Progenitor cell of endocrine pancreas (in vitro differentiated cells): ENCODE measurements around the gene ICAM5. TPM values are rescaled to one million over a fixed set of nuclear protein-coding genes. Genes with fewer than 3 reads are reported as not detected.
A peak's percentile ranks its signal among the peaks of the same experiment; 100 is the strongest.
"Not testable (repeated sequence)": the region's sequence is repeated elsewhere in the genome, so short reads cannot be mapped to it uniquely, and the experiment has no call there.

Experiments used
- DNase-seq: peaks from one replicate; pipeline ENCODE4 v3.0.0; 2021; ENCODE audit warnings: low spot score; ENCODE audit not compliant: unreplicated experiment
- H3K27ac Mint-ChIP-seq: 2 replicates; pipeline ENCODE4 v1.8.0; 2021; ENCODE audit warnings: mild to moderate bottlenecking, moderate library complexity, mixed read lengths
- H3K27me3 Mint-ChIP-seq: 2 replicates; pipeline ENCODE4 v1.8.0; 2021; ENCODE audit warnings: mixed read lengths
- H3K36me3 Mint-ChIP-seq: 2 replicates; pipeline ENCODE4 v1.8.0; 2022; ENCODE audit warnings: mixed read lengths; ENCODE audit not compliant: insufficient read depth
- H3K4me1 Mint-ChIP-seq: 2 replicates; pipeline ENCODE4 v1.8.0; 2021; ENCODE audit warnings: low read depth, mixed read lengths
- H3K4me3 Mint-ChIP-seq: 2 replicates; pipeline ENCODE4 v1.8.0; 2021; ENCODE audit warnings: low read depth, mild to moderate bottlenecking, moderate library complexity, mixed read lengths
- H3K9me3 Mint-ChIP-seq: 2 replicates; pipeline ENCODE4 v1.8.0; 2021; ENCODE audit warnings: low read depth, mixed read lengths
- total RNA-seq: library from RNA; stranded (reverse); gene quantifications from 2 replicates; pipeline ENCODE4 v1.2.1, GENCODE V29; 2021
- TF ChIP-seq, protein P1 (sequence below): fragments of 200-600 bp; sonication (generic); IDR thresholded peaks from one replicate; pipeline ENCODE4 v1.5.0; 2021; ENCODE audit warnings: antibody characterized with exemption, mild to moderate bottlenecking; ENCODE audit not compliant: unreplicated experiment

The ICAM5 gene
- total RNA-seq, 1 donor from 2014 or later: not detected

DNA sequence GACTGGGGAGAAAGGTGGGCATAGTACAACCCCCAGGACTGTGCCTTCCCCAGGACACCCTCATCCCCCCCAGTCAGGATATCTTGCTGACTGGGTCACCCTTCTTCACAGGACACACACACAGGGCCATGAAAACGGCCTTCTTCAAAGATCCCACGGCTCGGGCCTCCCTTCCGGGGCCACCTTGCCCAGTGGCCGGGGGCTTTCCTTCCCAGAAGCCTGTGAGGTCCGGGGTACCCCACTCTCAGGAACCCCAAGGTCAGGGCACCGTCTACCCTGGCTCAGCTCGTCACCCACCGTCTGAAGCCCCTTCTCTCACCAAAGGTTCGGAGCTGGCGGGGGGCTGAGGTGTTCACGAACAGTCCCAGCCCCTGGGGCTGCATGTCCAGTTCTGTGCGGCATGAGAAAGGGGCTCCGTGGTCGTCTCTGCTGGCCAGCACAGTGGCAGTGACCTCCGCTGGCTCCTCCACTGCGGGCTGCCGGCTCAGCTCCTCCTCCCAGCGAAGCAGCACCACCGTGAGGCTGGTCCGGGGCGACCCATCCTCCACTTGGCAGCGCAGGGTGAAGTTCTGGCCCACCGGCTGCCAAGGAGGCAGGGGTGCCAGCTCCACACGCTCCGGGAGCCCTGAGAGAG lies 45.7 kb downstream of the ICAM5 start:
- no peaks in the 10 kb centered on the region for H3K36me3 Mint-ChIP-seq
- H3K9me3 Mint-ChIP-seq: no peaks in the 10 kb centered on the region
- no peak for DNase-seq
- H3K4me3 Mint-ChIP-seq: peak overlapping the region; percentile 96
- H3K4me1 Mint-ChIP-seq: peaks cover 12% of the 10 kb centered on the region
- H3K27me3 Mint-ChIP-seq: peaks cover 7% of the 10 kb centered on the region
- TF ChIP-seq, protein P1, sequence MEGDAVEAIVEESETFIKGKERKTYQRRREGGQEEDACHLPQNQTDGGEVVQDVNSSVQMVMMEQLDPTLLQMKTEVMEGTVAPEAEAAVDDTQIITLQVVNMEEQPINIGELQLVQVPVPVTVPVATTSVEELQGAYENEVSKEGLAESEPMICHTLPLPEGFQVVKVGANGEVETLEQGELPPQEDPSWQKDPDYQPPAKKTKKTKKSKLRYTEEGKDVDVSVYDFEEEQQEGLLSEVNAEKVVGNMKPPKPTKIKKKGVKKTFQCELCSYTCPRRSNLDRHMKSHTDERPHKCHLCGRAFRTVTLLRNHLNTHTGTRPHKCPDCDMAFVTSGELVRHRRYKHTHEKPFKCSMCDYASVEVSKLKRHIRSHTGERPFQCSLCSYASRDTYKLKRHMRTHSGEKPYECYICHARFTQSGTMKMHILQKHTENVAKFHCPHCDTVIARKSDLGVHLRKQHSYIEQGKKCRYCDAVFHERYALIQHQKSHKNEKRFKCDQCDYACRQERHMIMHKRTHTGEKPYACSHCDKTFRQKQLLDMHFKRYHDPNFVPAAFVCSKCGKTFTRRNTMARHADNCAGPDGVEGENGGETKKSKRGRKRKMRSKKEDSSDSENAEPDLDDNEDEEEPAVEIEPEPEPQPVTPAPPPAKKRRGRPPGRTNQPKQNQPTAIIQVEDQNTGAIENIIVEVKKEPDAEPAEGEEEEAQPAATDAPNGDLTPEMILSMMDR: no peak
- H3K27ac Mint-ChIP-seq: no peak overlapping the region

DNA sequence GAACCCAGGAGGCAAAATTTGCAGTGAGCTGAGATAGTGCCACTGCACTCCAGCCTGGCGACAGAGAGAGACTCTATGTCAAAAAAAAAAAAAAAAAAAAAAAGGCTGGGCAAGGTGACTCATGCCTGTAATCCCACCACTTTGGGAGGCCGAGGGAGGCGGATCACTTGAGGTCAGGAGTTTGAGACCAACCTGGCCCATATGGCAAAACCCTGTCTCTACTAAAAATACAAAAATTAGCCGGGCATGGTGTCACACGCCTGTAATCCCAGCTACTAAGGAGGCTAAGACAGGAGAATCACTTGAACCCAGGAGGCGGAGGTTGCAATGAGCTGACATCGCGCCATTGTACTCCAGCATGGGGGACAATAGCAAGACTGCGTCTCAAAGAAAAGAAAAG lies 47.0 kb downstream of the ICAM5 start:
- not testable (repeated sequence) for H3K9me3 Mint-ChIP-seq, H3K27ac Mint-ChIP-seq, H3K36me3 Mint-ChIP-seq, H3K27me3 Mint-ChIP-seq, DNase-seq, H3K4me3 Mint-ChIP-seq
- peaks cover 12% of the 10 kb centered on the region for H3K4me1 Mint-ChIP-seq

DNA sequence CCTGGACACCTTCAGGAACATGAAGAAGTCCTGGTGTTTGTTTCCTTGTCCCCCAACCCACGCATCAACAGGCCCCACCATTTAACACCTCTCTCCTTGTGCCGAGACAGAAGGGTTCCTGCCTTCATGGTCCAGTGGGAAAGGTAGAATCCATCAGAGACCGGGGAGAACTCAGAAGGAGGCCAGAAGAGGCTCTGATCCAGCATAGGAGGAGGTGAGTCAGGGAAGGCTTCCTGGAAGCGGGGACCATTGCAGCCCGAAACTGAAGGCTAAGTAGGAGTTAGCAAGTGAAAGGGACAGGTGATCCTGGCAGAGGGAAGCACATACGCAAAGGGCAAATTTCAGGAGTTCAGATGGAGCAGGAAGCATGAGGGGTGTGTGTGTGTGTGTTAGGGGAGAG lies 49.2 kb downstream of the ICAM5 start:
- Mint-ChIP-seq H3K36me3 (no peaks in the 10 kb centered on the region), H3K9me3 (no peaks in the 10 kb centered on the region), H3K27me3 (peaks cover 7% of the 10 kb centered on the region), H3K27ac (no peak overlapping the region), H3K4me1 (peaks cover 2% of the 10 kb centered on the region), H3K4me3 (no peak overlapping the region)
- TF ChIP-seq, protein P1: no peak
- no peak for DNase-seq

DNA sequence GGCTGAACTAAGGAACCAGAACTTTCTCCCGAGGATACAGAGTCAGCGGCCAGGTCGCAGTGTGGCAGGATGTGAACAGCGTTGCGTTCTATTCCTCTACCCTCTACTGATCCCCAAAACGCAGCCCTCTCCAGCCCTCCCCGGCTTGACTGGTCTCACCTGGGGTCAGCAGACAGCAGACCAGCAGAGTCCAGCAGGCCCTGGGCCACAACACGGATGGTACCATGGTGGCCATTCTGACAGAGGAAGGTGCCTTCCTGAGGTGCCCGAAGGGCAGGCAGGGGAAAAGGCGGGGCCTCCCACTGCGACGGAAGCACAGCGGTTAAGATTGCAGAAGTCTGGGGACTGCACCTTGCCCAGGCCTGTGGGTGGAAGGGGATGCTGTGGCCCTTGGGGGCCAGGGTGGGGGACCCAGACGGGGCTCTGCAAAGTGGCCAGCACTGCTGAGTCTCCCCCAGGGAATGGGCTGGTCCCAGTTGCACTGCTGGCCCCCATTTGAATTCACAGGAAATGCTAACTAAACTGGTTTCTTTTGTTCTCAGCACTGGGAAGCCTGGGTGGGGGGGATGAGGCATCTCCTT lies 49.7 kb downstream of the ICAM5 start, which contains the start of gene ICAM3:
Gene ICAM3 (minus strand): TSS at position 245 of the 581 bp plus-strand sequence. CDS start 10 bp downstream, at position 235.
- TF ChIP-seq, protein P1: no peak
- Mint-ChIP-seq H3K9me3 (no peaks in the 10 kb centered on the region), H3K27me3 (peaks cover 7% of the 10 kb centered on the region)

DNA sequence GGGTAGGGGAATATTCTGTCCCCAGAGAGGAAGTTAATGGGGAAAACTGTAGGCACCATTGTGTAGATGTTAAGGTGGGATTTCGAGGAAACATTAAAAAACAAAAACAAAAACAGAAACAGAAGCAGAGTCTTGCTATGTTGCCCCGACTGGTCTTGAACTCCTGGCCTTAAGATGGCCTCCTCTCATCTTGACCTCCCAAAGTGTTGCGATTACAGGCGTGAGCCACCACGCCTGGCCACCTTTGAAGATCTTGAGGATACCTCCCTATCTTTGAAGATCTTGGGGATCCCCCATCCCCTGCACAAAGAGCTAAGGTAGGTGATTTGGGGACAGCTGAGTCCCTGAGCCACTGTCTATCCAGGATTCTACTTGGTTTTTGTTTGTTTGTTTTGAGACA lies 50.2 kb downstream of the ICAM5 start:
- no peaks in the 10 kb centered on the region for H3K36me3 Mint-ChIP-seq
- no peak overlapping the region for H3K27ac Mint-ChIP-seq

More for the DNA sequence above, 49.7 kb downstream of the ICAM5 start, which contains the start of gene ICAM3:
- H3K4me3 Mint-ChIP-seq: no peak within 1 kb of the TSS
- H3K4me1 Mint-ChIP-seq: no peaks in the 10 kb centered on the region
- H3K27ac Mint-ChIP-seq: no peak within 1 kb of the TSS
- DNase-seq: no peak
- no peaks in the 10 kb centered on the region for H3K36me3 Mint-ChIP-seq

More for the DNA sequence above, 50.2 kb downstream of the ICAM5 start:
- Mint-ChIP-seq H3K4me1 (no peaks in the 10 kb centered on the region), H3K9me3 (no peaks in the 10 kb centered on the region), H3K4me3 (no peak overlapping the region), H3K27me3 (peaks cover 7% of the 10 kb centered on the region)
- TF ChIP-seq, protein P1: no peak
- DNase-seq: no peak
